Smooth muscle cell (in vitro differentiated cells): ENCODE measurements around the gene ACCSL. TPM values are rescaled to one million over a fixed set of nuclear protein-coding genes. Genes with fewer than 3 reads are reported as not detected.

Experiments used
- DNase-seq: peaks from one replicate; lab custom pipeline; 2025; ENCODE audit not compliant: unreplicated experiment; lab: John Stamatoyannopoulos, UW
- H2AFZ ChIP-seq: fragments of 200-600 bp; sonication (generic); 2 replicates; pipeline ENCODE4 v1.6.0; 2016; ENCODE audit warnings: antibody characterized with exemption, low read depth, mild to moderate bottlenecking
- H3F3A ChIP-seq: fragments of 200-600 bp; sonication (generic); 2 replicates; pipeline ENCODE4 v1.6.0; 2017; ENCODE audit warnings: antibody characterized with exemption, low read depth
- H3K27ac ChIP-seq: fragments of 200-600 bp; sonication (generic); 2 replicates; pipeline ENCODE4 v1.5.1; 2016; ENCODE audit warnings: low read depth, mild to moderate bottlenecking
- H3K27me3 ChIP-seq: fragments of 200-600 bp; sonication (generic); 2 replicates; pipeline ENCODE4 v1.6.1; 2016; ENCODE audit warnings: low read depth, mild to moderate bottlenecking
- H3K36me3 ChIP-seq: fragments of 200-600 bp; sonication (generic); 2 replicates; pipeline ENCODE4 v1.5.1; 2016; ENCODE audit warnings: low read depth
- H3K4me1 ChIP-seq: fragments of 200-600 bp; sonication (generic); 2 replicates; pipeline ENCODE4 v1.5.1; 2016; ENCODE audit warnings: low read depth
- H3K4me2 ChIP-seq: fragments of 200-600 bp; sonication (generic); 2 replicates; pipeline ENCODE4 v1.6.0; 2016; ENCODE audit warnings: mild to moderate bottlenecking
- H3K4me3 ChIP-seq: fragments of 200-600 bp; sonication (generic); 2 replicates; pipeline ENCODE4 v1.5.1; 2016; ENCODE audit warnings: mild to moderate bottlenecking
- H3K79me2 ChIP-seq: fragments of 200-600 bp; sonication (generic); 2 replicates; pipeline ENCODE4 v1.6.0; 2016; ENCODE audit warnings: low read depth, mild to moderate bottlenecking
- H3K9ac ChIP-seq: fragments of 200-600 bp; sonication (generic); 2 replicates; pipeline ENCODE4 v1.6.0; 2016; ENCODE audit warnings: low read depth
- H3K9me3 ChIP-seq: fragments of 200-600 bp; sonication (generic); replicated peaks from 2 replicates; pipeline ENCODE4 v1.5.1; 2016; ENCODE audit warnings: low read depth
- H4K20me1 ChIP-seq: fragments of 200-600 bp; sonication (generic); 2 replicates; pipeline ENCODE4 v1.6.0; 2016; ENCODE audit warnings: low read depth
- CTCF ChIP-seq: fragments of 200-600 bp; sonication (generic); IDR thresholded peaks from 2 replicates; pipeline ENCODE4 v1.5.1; 2017; ENCODE audit warnings: borderline replicate concordance, mild to moderate bottlenecking, antibody characterized with exemption; ENCODE audit not compliant: insufficient read depth, poor library complexity, severe bottlenecking
- WGBS: methylation state at CpG from one replicate; pipeline ENCODE4 v1.1.7; 2016; ENCODE audit warnings: low lambda C conversion rate; 5-methylcytosine and 5-hydroxymethylcytosine counted together
- polyA plus RNA-seq: library from polyadenylated mRNA; unstranded; fragments of >200 nt; fragmentation: Nextera tagmentation; extraction: Ambion mirVana; gene quantifications from 2 replicates; pipeline ENCODE4 v1.2.1, GENCODE V29; 2016
- total RNA-seq: library from RNA; depleted of rRNA; stranded (reverse); fragments of >200 nt; gene quantifications from 2 replicates; pipeline ENCODE4 v1.2.3, GENCODE V29; 2014

Gene ACCSL
- total and polyA plus RNA-seq, 2 experiments from 2014 or later = not detected

- no peaks in the 10 kb centered on the region for H3K36me3 ChIP-seq
- DNase-seq = no peak
- no peak overlapping the region for H3K4me3 ChIP-seq
- H3K9me3 ChIP-seq = no peaks in the 10 kb centered on the region
- no peaks in the 10 kb centered on the region for H3F3A ChIP-seq
- H3K9ac ChIP-seq = no peak overlapping the region
- H3K4me1 ChIP-seq = peaks cover 5% of the 10 kb centered on the region
- H3K79me2 ChIP-seq = no peaks in the 10 kb centered on the region
- WGBS = 66% methylated on average over 13 of the region's 14 CpGs
- no peak overlapping the region for H2AFZ ChIP-seq
- H3K27me3 ChIP-seq = no peaks in the 10 kb centered on the region
- H3K27ac ChIP-seq = no peak overlapping the region
- H4K20me1 ChIP-seq = no peaks in the 10 kb centered on the region
- no peak for TF ChIP-seq CTCF
- no peak overlapping the region for H3K4me2 ChIP-seq
These were observed 42.6 kb upstream of the ACCSL start for GRCh38 chr11:44005063-44005701.

GRCh38 chr11:44005956-44006355, 41.8 kb upstream of the ACCSL start:
- WGBS = 94% methylated on average over 1 of the region's 1 CpG
- Histone ChIP-seq H3K4me3 (no peak overlapping the region), H2AFZ (no peak overlapping the region), H3K79me2 (no peaks in the 10 kb centered on the region), H3K4me1 (peaks cover 5% of the 10 kb centered on the region), H3K27me3 (no peaks in the 10 kb centered on the region), H3K9me3 (no peaks in the 10 kb centered on the region), H3K27ac (no peak overlapping the region), H4K20me1 (no peaks in the 10 kb centered on the region), H3F3A (no peaks in the 10 kb centered on the region), H3K36me3 (no peaks in the 10 kb centered on the region), H3K9ac (no peak overlapping the region), H3K4me2 (no peak overlapping the region)
- no peak for DNase-seq
- TF ChIP-seq CTCF = no peak

GRCh38 chr11:44006917-44007361, 40.8 kb upstream of the ACCSL start:
- whole genome bisulfite sequencing = 90% methylated on average over 11 of the region's 11 CpGs
- Histone ChIP-seq H3K79me2 (no peaks in the 10 kb centered on the region), H3K4me3 (no peak overlapping the region), H3K4me2 (no peak overlapping the region), H3K27ac (no peak overlapping the region), H2AFZ (no peak overlapping the region), H3K36me3 (no peaks in the 10 kb centered on the region), H3K9me3 (no peaks in the 10 kb centered on the region), H4K20me1 (no peaks in the 10 kb centered on the region), H3F3A (no peaks in the 10 kb centered on the region), H3K4me1 (peaks cover 5% of the 10 kb centered on the region), H3K9ac (no peak overlapping the region), H3K27me3 (no peaks in the 10 kb centered on the region)
- no peak for DNase-seq
- TF ChIP-seq CTCF = no peak

GRCh38 chr11:44007481-44008087, 40.2 kb upstream of the ACCSL start:
- H3K9ac ChIP-seq = no peak overlapping the region
- no peaks in the 10 kb centered on the region for H3K79me2 ChIP-seq
- 92% methylated on average over 5 of the region's 5 CpGs for WGBS
- H3F3A ChIP-seq = no peaks in the 10 kb centered on the region
- H3K4me3 ChIP-seq = no peak overlapping the region
- TF ChIP-seq CTCF = no peak
- no peaks in the 10 kb centered on the region for H3K36me3 ChIP-seq
- no peak for DNase-seq
- peaks cover 5% of the 10 kb centered on the region for H3K4me1 ChIP-seq
- H4K20me1 ChIP-seq = no peaks in the 10 kb centered on the region
- no peak overlapping the region for H3K27ac ChIP-seq
- H3K4me2 ChIP-seq = no peak overlapping the region
- no peaks in the 10 kb centered on the region for H3K9me3 ChIP-seq
- H2AFZ ChIP-seq = no peak overlapping the region
- H3K27me3 ChIP-seq = no peaks in the 10 kb centered on the region
